AG10803 (cell line): Measurements from ENCODE around the gene DARS1.

Source experiments
- DNase-seq: peaks from one replicate; pipeline ENCODE4 v3.0.0; 2010; ENCODE audit warnings: low read depth
- H3K4me3 ChIP-seq: 2 replicates; pipeline ENCODE4 v1.5.1; 2011; ENCODE audit warnings: mild to moderate bottlenecking, low read length, control low read depth
- CTCF ChIP-seq: conservative IDR thresholded peaks from 2 replicates; pipeline ENCODE4 v1.5.1; 2011; ENCODE audit warnings: mild to moderate bottlenecking, low read length, control low read depth, inconsistent platforms

DARS1 gene

GRCh38 chr2:136010126-136010525 is 24.7 kb upstream of the DARS1 start:
- peak; percentile 74 for DNase-seq

DNA sequence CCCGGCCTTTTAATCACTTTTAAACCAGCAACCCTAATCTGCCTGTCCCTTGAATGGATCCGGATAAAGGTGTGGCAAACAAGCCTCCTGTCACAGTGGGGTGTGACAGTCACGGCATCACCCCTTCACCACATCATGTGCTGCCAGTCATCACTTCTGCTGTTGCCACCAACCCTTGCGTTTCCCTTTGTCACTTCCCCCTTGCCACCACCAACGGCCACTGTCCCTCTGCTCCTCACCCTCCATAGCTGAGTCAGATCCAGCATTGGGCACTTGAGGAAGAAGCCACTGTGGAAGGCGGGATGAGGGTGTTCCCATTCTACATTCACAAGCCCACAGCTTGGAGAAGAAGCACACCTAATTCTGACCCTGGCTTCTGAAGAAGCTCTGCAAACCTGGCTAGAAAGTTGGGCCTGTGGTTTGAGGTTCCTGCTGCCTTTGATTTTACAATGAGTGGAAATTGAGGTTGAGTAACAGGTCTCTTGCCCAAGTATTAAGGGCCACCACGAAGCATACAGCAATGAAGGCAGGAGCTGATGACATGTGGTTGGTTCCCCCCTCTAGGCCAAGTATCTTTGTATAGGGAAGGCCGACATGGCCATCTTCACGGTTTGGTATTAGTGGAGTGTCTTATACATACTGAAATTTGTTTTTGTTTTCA is 22.9 kb upstream of the DARS1 start:
- H3K4me3 ChIP-seq = no peak overlapping the region
- no peak for DNase-seq
- no peak for TF ChIP-seq CTCF

More at GRCh38 chr2:136010126-136010525, 24.7 kb upstream of the DARS1 start:
- H3K4me3 ChIP-seq = no peak overlapping the region
- TF ChIP-seq CTCF = no peak

- DNase-seq = peak; percentile 43
- TF ChIP-seq CTCF = no peak
- H3K4me3 ChIP-seq = no peak overlapping the region
Measured at GRCh38 chr2:136006658-136007057, 21.2 kb upstream of the DARS1 start.

GRCh38 chr2:136005462-136006196 is 20.2 kb upstream of the DARS1 start:
- TF ChIP-seq CTCF = no peak
- DNase-seq = no peak
- H3K4me3 ChIP-seq = no peak overlapping the region

DNA sequence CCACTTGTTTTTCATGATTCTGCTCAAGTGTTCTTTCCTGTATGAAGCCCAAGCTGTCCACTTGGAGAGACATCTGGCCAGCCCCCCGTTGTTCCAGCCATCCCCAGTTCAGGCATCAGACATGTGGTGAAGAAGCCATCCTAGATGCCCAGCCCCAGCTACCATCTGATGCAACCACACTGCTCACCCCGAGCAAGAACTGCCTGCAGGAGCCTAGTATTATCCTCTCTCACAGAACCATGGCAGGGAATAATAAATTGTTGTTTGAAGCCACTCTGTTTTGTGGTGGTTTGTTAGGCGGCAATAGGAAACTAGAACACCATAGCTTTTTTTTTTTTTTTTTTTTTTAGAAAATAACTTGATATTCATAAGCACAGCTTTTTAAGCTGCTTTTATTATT is 19.5 kb upstream of the DARS1 start:
- no peak for TF ChIP-seq CTCF
- no peak overlapping the region for H3K4me3 ChIP-seq
- DNase-seq = no peak

- no peak for TF ChIP-seq CTCF
- H3K4me3 ChIP-seq = no peak overlapping the region
Measured at GRCh38 chr2:136001131-136001530, 15.7 kb upstream of the DARS1 start.

DNA sequence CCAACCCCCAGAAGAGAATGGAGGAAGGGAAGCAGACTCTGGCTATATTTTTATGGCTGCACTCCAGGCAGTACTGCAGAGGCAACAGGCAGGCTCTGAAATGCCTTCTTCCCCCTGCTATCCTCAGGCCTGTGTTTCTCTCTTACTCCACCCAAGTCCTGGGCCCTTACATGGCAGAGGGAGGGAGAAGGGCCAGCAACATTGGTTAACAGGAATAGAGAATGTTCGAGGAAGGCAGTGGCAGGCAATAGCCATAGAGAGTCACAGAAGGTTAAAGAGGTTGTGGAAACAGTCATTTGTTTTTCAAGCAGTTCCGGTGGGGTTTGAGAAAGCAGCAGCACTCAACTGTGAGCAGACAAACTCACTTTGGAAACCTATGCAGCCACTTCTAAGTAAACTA is 15.1 kb upstream of the DARS1 start:
- no peak for TF ChIP-seq CTCF
- no peak overlapping the region for H3K4me3 ChIP-seq
- DNase-seq = no peak

More at GRCh38 chr2:136001131-136001530, 15.7 kb upstream of the DARS1 start:
- no peak for DNase-seq
